Measurements from ENCODE around the gene PFKFB3.

PFKFB3 gene

GRCh38 chr10:6300784-6301460 lies 98.2 kb downstream of the PFKFB3 start:
- no peak for DNase-seq (ENCODE audit: low read depth in 3 of 3)

DNA sequence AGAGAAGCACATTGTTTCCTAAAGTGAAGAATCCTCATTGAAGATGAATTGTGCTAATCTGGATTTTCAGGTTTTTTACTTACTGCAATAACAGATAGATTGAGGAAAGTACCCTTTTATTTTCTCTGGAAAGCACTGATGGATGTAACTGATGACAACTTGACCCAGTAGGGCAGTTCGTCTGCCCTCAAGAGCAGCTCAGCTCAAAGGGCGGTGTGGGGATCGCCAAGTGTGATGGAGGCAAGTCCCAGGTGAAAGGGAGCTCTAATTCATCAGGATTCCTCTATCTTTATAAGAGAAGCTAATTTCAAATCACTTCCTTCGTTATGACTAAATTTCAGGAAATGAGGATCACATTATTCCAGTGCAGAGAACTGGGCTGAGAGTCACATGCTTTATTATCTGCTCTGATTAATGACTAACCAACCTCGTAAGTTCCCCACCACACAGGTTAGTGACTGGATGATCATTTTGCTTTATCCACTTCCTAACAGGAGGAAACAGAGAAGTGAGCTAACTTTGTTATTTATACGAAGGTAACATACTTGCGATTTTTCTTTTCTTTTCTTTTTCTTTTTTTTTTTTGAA lies 98.8 kb downstream of the PFKFB3 start:
- no peak for DNase-seq (ENCODE audit: low read depth in 3 of 3)

All from stimulated activated CD4-positive, alpha-beta T cell treated with anti-CD3 and anti-CD28 coated beads, TNF-alpha, amount 100 ng/mL, for 48 hours (primary cell).